H9 (cell line): ENCODE data around the gene TRPM2. TPM values are rescaled to one million over a fixed set of nuclear protein-coding genes. Genes with fewer than 3 reads are reported as not detected.

Experiments used
- DNase-seq: peaks from one replicate; pipeline ENCODE4 v3.0.0-alpha.2; 2017
- H2AFZ ChIP-seq: one replicate; pipeline ENCODE4 v1.6.1; 2013; ENCODE audit warnings: mild to moderate bottlenecking, low read length, control low read depth, moderate library complexity
- H2AK5ac ChIP-seq: 2 replicates; pipeline ENCODE4 v1.6.1; 2013; ENCODE audit warnings: low read length, control low read depth, mixed read lengths; ENCODE audit not compliant: insufficient read length
- H2BK120ac ChIP-seq: one replicate; pipeline ENCODE4 v1.6.1; 2013; ENCODE audit warnings: low read depth, mild to moderate bottlenecking, low read length, control low read depth, inconsistent platforms; ENCODE audit not compliant: poor library complexity, severe bottlenecking
- H2BK12ac ChIP-seq: 2 replicates; pipeline ENCODE4 v1.6.1; 2013; ENCODE audit warnings: low read length, control low read depth, mixed read lengths, low read depth; ENCODE audit not compliant: insufficient read length
- H2BK15ac ChIP-seq: 2 replicates; pipeline ENCODE4 v1.6.1; 2013; ENCODE audit warnings: low read depth, low read length, control low read depth
- H2BK20ac ChIP-seq: one replicate; pipeline ENCODE4 v1.6.1; 2013; ENCODE audit warnings: low read depth, mild to moderate bottlenecking, low read length, control low read depth, inconsistent platforms; ENCODE audit not compliant: poor library complexity, severe bottlenecking
- H2BK5ac ChIP-seq: 2 replicates; pipeline ENCODE4 v1.6.1; 2013; ENCODE audit warnings: low read length, control low read depth, mixed read lengths; ENCODE audit not compliant: insufficient read length
- H3K14ac ChIP-seq: 2 replicates; pipeline ENCODE4 v1.6.1; 2013; ENCODE audit warnings: low read length, control low read depth; ENCODE audit not compliant: insufficient read depth
- H3K18ac ChIP-seq: 2 replicates; pipeline ENCODE4 v1.6.1; 2013; ENCODE audit warnings: low read depth, mild to moderate bottlenecking, mixed read lengths, low read length, control low read depth; ENCODE audit not compliant: insufficient read length
- H3K23ac ChIP-seq: 2 replicates; pipeline ENCODE4 v1.6.1; 2013; ENCODE audit warnings: low read length, control low read depth, mixed read lengths, low read depth; ENCODE audit not compliant: insufficient read length
- H3K23me2 ChIP-seq: 2 replicates; pipeline ENCODE4 v1.6.1; 2013; ENCODE audit warnings: low read depth, mild to moderate bottlenecking, mixed read lengths, low read length, control low read depth; ENCODE audit not compliant: insufficient read length, poor library complexity, severe bottlenecking
- H3K27ac ChIP-seq: 2 replicates; pipeline ENCODE4 v1.5.1; 2013; ENCODE audit warnings: low read length, control low read depth, mixed read lengths, low read depth; ENCODE audit not compliant: insufficient read length
- H3K27me3 ChIP-seq: 2 replicates; pipeline ENCODE4 v1.6.1; 2013; ENCODE audit warnings: low read length, control low read depth, inconsistent platforms; ENCODE audit not compliant: insufficient read depth
- H3K4ac ChIP-seq: 2 replicates; pipeline ENCODE4 v1.6.1; 2013; ENCODE audit warnings: low read depth, mild to moderate bottlenecking, control low read depth, inconsistent platforms, low read length, moderate library complexity
- H3K4me1 ChIP-seq: 2 replicates; pipeline ENCODE4 v1.6.1; 2013; ENCODE audit warnings: low read length, control low read depth, inconsistent platforms; ENCODE audit not compliant: insufficient read depth
- H3K4me2 ChIP-seq: 2 replicates; pipeline ENCODE4 v1.6.1; 2013; ENCODE audit warnings: low read length, control low read depth, mixed read lengths; ENCODE audit not compliant: insufficient read length, insufficient read depth
- H3K56ac ChIP-seq: 2 replicates; pipeline ENCODE4 v1.6.1; 2013; ENCODE audit warnings: low read depth, mild to moderate bottlenecking, mixed read lengths, low read length, control low read depth; ENCODE audit not compliant: insufficient read length
- H3K79me1 ChIP-seq: 2 replicates; pipeline ENCODE4 v1.6.1; 2013; ENCODE audit warnings: low read depth, mild to moderate bottlenecking, moderate library complexity, low read length, control low read depth, inconsistent platforms; ENCODE audit not compliant: insufficient read depth, poor library complexity, severe bottlenecking
- H3K79me2 ChIP-seq: 2 replicates; pipeline ENCODE4 v1.6.1; 2013; ENCODE audit warnings: low read length, control low read depth, inconsistent platforms; ENCODE audit not compliant: insufficient read depth
- H3K9ac ChIP-seq: 2 replicates; pipeline ENCODE4 v1.6.1; 2013; ENCODE audit warnings: low read length, control low read depth, mixed read lengths; ENCODE audit not compliant: insufficient read length; ENCODE audit errors: extremely low read depth
- H3K9me3 ChIP-seq: one replicate; pipeline ENCODE4 v1.6.1; 2013; ENCODE audit warnings: low read depth, low read length, inconsistent platforms; ENCODE audit not compliant: control insufficient read depth
- H3T11ph ChIP-seq: one replicate; pipeline ENCODE4 v1.6.1; 2013; ENCODE audit warnings: mild to moderate bottlenecking, low read length, control low read depth, inconsistent platforms
- H4K20me1 ChIP-seq: one replicate; pipeline ENCODE4 v1.6.1; 2013; ENCODE audit not compliant: control insufficient read depth, insufficient read length, insufficient read depth
- H4K5ac ChIP-seq: 2 replicates; pipeline ENCODE4 v1.6.1; 2013; ENCODE audit warnings: low read depth, mild to moderate bottlenecking, mixed read lengths, low read length, control low read depth; ENCODE audit not compliant: insufficient read length
- H4K8ac ChIP-seq: replicated peaks from 2 replicates; pipeline ENCODE4 v1.6.1; 2013; ENCODE audit warnings: low read length, control low read depth, mixed read lengths, low read depth; ENCODE audit not compliant: insufficient read length
- H4K91ac ChIP-seq: 2 replicates; pipeline ENCODE4 v1.6.1; 2013; ENCODE audit warnings: low read depth, mild to moderate bottlenecking, moderate library complexity, mixed read lengths, low read length, control low read depth; ENCODE audit not compliant: insufficient read length
- H3K27ac Mint-ChIP-seq, 3 experiments: 2 replicates in 2 of 3; 3 replicates in 1 of 3; pipeline ENCODE4 v1.8.0; 2020 to 2021; ENCODE audit warnings: mixed read lengths in 3 of 3, mild to moderate bottlenecking in 1 of 3, moderate library complexity in 1 of 3
- H3K27me3 Mint-ChIP-seq: 2 replicates; pipeline ENCODE4 v1.8.0; 2021; ENCODE audit warnings: low read depth, mild to moderate bottlenecking, moderate library complexity, mixed read lengths
- H3K36me3 Mint-ChIP-seq, 3 experiments: 2 replicates in 2 of 3; 3 replicates in 1 of 3; pipeline ENCODE4 v1.8.0; 2020 to 2021; ENCODE audit warnings: low read depth in 3 of 3, mixed read lengths in 3 of 3; ENCODE audit not compliant: insufficient read depth in 1 of 3
- H3K4me1 Mint-ChIP-seq, 2 experiments: 2 replicates each; pipeline ENCODE4 v1.8.0; 2020; ENCODE audit warnings: mixed read lengths in 2 of 2
- H3K4me3 Mint-ChIP-seq, 2 experiments: 2 replicates in 1 of 2; 3 replicates in 1 of 2; pipeline ENCODE4 v1.8.0; 2020 to 2021; ENCODE audit warnings: mild to moderate bottlenecking in 2 of 2, mixed read lengths in 2 of 2, moderate library complexity in 1 of 2
- H3K9me3 Mint-ChIP-seq, 2 experiments: 2 replicates in 1 of 2; 3 replicates in 1 of 2; pipeline ENCODE4 v1.8.0; 2020; ENCODE audit warnings: mild to moderate bottlenecking in 2 of 2, mixed read lengths in 2 of 2, moderate library complexity in 1 of 2
- CTCF ChIP-seq: fragments of 200-600 bp; sonication (generic); conservative IDR thresholded peaks from 3 replicates; pipeline ENCODE4 v1.8.0; 2021; ENCODE audit warnings: antibody characterized with exemption, mild to moderate bottlenecking
- WGBS: extraction: QIAGEN DNeasy Blood & Tissue Kit; methylation state at CpG from one replicate; pipeline ENCODE4 v1.1.7; 2013; ENCODE audit warnings: missing lambda C conversion rate, low lambda C conversion rate, mixed read lengths; ENCODE audit not compliant: insufficient read length; ENCODE audit errors: extremely low coverage; 5-methylcytosine and 5-hydroxymethylcytosine counted together
- total RNA-seq: library from RNA; stranded (reverse); gene quantifications from 2 replicates; pipeline ENCODE4 v1.2.1, GENCODE V29; 2021

Gene TRPM2
- total RNA-seq, 1 experiment from 2014 or later: 0.68 TPM

GRCh38 chr21:44475266-44475845 is 121.9 kb downstream of the TRPM2 start:
- peaks cover 5 to 9% of the 10 kb centered on the region in 2 experiments; a peak in 4 of 5 replicates for H3K9me3 Mint-ChIP-seq
- no peak overlapping the region for H2AFZ ChIP-seq
- no peak overlapping the region for H3K23ac ChIP-seq
- no peaks in the 10 kb centered on the region for H3K79me2 ChIP-seq
- H2AK5ac ChIP-seq: no peak overlapping the region
- peaks cover 14% of the 10 kb centered on the region in 2 experiments for H3K4me1 Mint-ChIP-seq
- no peak overlapping the region for H3K18ac ChIP-seq
- no peak for TF ChIP-seq CTCF
- H3K27me3 ChIP-seq: no peaks in the 10 kb centered on the region
- H3K4me2 ChIP-seq: no peak overlapping the region
- no peak overlapping the region for H2BK120ac ChIP-seq
- no peak overlapping the region for H2BK12ac ChIP-seq
- no peak overlapping the region for H4K91ac ChIP-seq
- H3K79me1 ChIP-seq: no peaks in the 10 kb centered on the region
- WGBS: no CpG with 5 or more reads among the region's 17 CpGs
- H3K4me3 Mint-ChIP-seq: no peak overlapping the region
- no peak for DNase-seq
- H3K14ac ChIP-seq: no peak overlapping the region
- peaks cover 8% of the 10 kb centered on the region for H3K27me3 Mint-ChIP-seq
- no peak overlapping the region for H2BK15ac ChIP-seq
- H3K9ac ChIP-seq: no peak overlapping the region
- H3K36me3 Mint-ChIP-seq: no peaks in the 10 kb centered on the region; a peak in 1 of 7 replicates
- H4K8ac ChIP-seq: no peak overlapping the region
- H3K27ac ChIP-seq: no peak overlapping the region
- no peaks in the 10 kb centered on the region for H3K4me1 ChIP-seq
- H3K9me3 ChIP-seq: no peaks in the 10 kb centered on the region
- no peak overlapping the region for H3K56ac ChIP-seq
- no peak overlapping the region for H3T11ph ChIP-seq
- H3K27ac Mint-ChIP-seq: no peak overlapping the region
- H3K23me2 ChIP-seq: no peaks in the 10 kb centered on the region
- no peak overlapping the region for H2BK20ac ChIP-seq
- peaks cover 4% of the 10 kb centered on the region for H4K20me1 ChIP-seq
- no peak overlapping the region for H4K5ac ChIP-seq
- H3K4ac ChIP-seq: no peak overlapping the region
- no peak overlapping the region for H2BK5ac ChIP-seq
